Activated gamma-delta T cell treated with Interleukin-2 at 50 U/mL for 16 hours (primary cell): ENCODE results near the gene MYH7.
A peak's percentile ranks its signal among the peaks of the same experiment; 100 is the strongest.
"Not testable (repeated sequence)": the region's sequence is repeated elsewhere in the genome, so short reads cannot be mapped to it uniquely, and the experiment has no call there.

ENCODE experiments used
- DNase-seq: peaks from one replicate; pipeline ENCODE4 v3.0.0-alpha.2; 2020

MYH7 gene

DNA sequence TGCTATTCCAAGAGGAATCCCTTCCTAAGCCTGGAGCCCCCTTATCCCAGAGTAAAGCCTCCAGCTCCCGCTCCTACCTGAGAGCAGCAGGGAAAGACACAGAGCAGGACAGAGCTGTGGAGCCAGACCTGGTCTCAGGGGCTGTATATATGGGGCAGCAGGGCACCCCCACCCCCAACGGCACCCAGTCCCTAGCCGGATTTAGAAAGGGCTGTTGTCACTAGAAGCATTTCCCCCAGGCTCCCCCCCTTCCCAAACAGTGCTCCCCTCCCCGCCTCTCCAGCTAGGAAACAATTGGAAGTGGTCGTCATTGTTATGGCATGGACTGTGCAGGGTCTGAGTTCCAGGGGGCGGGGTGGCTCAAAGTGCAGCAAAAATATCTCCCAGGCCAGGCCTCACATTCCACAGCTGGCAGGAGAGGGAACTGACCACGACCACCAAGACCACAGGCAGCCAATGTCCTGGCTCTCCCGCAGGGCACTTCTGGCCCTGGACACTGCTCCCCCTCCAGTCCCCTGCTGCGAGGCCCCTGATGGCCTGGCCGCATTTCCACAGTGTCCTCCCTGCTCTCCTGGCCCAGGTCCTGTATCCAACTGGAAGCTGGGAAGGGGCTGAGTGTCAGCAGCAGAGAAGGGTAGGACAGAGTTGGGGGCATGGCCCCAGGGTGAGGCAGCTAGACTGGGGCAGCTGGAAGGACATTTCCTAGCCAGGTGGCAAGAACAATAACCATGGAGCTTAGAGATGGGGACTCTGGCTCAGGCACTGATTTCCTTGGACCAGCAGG is at the start of gene MYH7:
MYH7 (minus strand) TSS at position 118 of the 784 bp plus-strand sequence. CDS start 1,928 bp downstream, outside the sequence.
- DNase-seq, result no peak

- no peak for DNase-seq
Measured at GRCh38 chr14:23483236-23483854, 47.9 kb upstream of the MYH7 start.

GRCh38 chr14:23482823-23483148 is 47.3 kb upstream of the MYH7 start:
- DNase-seq, result no peak

DNA sequence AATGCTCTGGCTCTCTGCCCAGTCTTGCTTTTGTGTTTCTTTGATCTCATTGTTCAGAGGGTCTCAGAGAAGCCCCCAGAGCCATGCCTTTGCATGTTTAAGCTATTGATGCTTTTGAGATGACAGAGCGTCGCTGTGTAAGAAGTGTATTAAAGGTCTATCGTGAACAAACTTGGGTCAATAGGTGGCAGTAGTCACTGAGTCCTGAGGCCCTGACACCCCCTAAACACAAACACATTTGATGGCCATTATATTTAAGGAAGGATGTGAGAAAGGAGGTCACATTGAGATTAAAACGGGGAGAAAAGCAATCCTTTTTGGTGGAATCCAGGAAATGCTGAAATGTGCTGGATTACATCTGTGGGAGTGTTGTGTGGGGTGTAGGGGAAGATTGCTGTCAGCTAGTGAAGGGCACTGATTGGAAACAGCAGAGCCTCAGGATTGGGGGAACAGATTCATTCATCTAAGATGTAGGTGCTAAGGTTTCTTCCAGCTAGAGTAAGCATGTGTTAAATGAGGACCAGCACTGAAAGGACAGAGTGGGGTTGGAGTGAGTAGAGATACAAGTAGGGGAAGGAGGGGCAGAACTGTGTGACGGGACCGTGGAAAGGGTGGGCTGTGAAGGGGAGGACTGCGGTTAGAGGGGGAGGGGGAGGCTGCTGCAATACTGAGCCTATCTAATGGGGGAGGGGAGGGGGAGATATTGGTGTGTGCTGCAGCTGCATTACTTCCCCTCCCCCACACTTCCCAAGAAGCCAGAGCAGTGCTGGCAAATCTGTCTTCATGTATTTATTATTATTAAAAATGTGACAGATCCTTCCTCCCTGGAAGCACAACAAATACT is 46.7 kb upstream of the MYH7 start:
- DNase-seq, result no peak

DNA sequence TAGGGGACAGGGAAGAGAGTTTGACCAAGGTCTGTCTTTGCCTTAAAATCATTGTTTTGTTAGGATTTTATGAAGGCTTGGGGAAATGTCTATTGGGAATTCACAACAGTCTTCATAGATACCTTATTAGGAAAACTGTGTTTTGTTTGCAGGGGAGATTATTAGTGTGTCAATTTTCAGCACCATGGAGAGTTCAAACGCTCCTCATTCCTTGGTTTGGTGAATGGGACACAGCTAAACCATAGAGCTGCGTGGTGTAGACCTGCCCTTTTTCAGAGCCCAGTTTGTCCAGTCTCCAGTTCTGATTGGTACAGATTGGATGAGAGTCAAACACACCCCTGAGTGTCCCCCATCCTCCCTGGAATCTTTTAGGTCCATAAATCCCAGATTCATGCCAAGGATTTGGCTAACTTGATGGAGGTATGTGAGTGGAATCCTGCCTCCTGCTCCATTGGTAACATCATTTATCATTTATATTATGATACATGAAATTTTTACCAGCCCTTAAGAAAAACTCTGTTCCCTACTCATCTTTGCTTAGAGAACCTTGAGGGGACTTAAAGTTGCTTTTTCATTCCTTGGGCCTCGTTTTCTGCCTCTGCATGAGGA is 46.0 kb upstream of the MYH7 start:
- DNase-seq, result no peak

DNA sequence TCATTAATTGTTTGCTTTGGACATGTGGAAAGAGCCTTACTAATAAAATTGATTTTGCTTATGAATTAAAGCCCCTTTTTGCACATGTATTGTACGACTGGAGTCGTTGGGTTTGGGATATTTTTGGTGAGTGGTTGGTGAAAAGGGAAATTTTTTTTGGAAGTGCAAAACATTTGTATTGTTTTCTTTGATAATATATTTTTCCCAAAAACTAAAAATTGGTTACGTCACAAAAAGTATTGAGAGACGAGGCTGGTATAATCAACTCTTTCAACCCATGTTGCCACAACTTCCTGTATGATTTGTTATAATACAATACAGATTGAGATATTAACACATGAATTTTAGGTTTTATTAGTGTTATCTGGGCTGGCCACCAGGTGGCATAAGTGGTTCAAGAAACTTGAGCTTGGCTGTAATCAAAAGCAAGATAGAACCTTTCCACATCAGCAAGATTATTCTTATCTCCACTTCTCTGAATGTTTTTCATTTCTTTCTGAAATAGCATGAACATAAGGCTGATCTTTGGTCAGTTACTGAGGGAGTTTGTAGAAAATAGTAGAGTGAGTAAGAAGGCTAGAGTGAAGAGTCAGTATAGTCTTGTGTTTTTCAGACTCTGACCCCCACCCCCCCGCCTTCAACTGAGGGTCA is 42.8 kb upstream of the MYH7 start:
- DNase-seq, result peak; percentile 63

GRCh38 chr14:23470947-23471346 is 35.5 kb upstream of the MYH7 start:
- no peak for DNase-seq

DNA sequence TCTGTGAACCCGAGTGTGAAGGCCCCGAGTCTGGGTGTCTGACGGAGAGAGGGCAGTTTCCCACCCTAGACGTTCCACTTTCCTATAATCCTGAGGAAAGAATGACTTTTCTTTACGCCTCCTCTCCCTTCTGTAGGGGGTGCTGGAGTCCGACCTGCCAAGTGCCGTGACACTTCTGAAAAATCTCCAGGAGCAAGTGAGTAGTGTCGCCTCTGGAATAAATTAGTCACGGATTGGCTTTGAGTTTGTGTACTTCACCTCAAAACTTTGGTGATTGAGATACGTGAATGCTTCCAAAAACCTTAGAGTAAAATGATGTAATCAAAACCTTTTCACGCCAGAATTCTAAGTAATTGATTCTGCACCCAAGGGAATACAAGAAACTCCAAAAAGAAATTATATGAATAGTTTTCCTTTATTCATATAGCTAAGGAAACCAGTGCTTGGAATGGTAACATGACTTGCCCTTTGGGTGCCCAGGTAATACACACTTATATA is 34.5 kb upstream of the MYH7 start:
- DNase-seq, result no peak

- DNase-seq, result peak; percentile 91
Measured at GRCh38 chr14:23469127-23469905, 33.9 kb upstream of the MYH7 start, which contains the start of gene NGDN. TSS of gene NGDN (plus strand) at chr14:23469703. CDS start at chr14:23469716, 13 bp downstream.

- DNase-seq, result no peak
Measured at GRCh38 chr14:23468704-23469126, 33.3 kb upstream of the MYH7 start.

DNA sequence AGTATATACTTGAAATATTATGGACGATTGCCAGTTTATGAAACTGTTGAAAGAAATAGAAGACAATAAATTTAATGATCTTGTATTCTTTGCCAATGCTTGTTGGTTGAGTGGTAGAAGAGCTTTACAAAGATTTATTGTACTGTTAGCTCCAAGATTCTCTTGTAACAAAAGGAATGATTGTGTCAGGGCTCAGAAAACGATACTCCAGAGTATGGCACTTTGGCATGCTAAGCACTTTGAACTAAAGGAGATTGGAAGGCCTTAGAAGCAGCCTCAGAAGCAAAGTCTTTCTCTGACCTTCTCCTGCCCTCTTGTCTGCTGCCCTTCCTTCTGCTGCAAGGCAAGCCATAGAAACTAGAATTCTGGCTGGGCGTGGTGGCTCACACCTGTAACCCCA is 29.8 kb upstream of the MYH7 start:
- no peak for DNase-seq

- no peak for DNase-seq
Measured at GRCh38 chr14:23464700-23465099, 29.2 kb upstream of the MYH7 start.

GRCh38 chr14:23460960-23461359 is 25.5 kb upstream of the MYH7 start:
- no peak for DNase-seq

DNA sequence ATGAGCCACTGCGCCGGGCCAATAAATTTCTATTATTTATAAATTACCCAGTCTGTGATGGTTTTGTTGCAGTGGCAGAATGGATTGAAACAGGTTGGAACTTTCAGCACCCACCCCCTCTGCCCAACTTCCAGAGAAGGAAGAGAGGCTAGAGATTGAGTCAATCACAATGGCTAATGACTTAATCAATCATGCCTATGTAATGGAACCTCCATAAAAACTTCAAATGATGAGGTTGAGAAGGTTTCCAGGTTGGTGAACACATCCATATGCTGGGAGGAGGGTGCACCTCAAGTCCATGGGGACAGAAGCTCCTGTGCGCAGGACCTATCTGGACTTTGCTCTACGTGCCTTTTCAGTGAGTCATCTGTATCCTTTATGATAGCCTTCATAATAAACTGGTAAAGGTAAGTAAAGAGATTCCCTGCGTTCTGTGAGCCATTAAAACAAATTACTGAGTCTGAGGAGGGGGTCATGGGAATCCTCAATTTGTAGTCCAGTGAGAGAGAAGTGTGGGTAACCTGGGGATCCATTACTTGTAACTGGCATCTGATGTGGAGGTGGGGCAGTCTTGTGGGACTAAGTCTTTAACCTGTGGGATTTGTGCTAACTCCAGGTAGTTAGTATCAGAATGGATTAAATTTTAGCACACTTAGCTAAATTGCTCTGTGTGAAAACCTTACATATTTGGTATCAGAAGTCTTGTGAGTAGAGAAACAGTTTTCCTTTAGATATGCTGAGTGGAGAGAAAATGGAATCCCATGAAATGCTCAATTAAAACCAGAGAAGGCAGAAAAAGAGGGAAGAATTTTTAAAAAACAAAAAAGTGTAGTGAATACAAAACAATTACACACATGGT is 22.4 kb upstream of the MYH7 start:
- DNase-seq, result no peak

DNA sequence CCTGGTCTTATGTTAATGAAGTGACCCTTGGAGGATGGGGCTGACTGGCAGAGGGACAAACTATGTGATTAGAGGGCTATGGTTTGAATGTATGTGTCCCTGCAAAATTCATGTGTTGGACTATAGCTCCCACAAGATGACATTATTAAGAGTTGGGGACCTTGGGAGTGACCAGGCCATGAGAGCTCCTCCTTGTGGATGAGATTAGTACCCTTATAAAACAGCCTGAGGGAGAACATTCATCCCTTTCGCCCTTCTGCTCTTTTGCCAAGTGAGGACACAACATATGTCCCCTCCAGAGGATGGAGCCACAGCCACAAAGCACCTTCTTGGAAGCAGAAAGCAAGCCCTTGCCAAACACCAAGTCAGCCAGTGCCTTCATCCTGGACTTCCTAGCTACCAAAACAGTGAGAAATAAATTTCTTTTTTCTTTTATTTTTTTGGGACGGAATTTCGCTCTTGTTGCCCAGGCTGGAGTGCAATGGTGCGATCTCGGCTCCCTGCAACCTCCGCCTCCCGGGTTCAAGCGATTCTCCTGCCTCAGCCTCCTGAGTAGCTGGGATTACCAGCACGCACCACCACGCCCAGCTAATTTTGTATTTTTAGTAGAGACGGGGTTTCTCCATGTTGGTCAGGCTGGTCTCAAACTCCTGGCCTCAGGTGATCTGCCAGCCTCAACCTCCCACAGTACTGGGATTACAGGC is 21.6 kb upstream of the MYH7 start:
- DNase-seq, result not testable (repeated sequence)

DNA sequence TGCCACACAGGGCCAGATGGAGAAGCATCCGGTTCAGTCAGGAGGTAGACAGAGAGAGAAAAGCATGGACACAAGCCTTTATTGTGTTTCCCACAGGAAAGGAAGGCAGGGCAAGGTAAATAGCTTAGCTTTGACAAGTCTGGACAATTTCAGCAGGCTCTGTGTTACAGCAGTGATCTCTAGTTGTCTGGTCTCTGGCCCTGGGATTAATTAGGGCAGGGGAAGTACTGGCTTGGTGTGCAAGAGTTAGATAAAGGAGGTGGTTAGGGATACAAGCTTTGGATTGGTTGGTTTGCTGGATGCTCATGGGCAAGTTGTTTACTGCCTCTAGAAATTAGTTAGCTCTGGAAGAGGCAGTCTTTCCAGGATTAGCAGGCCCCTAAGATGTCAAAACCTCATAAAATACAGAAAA is 19.0 kb upstream of the MYH7 start:
- no peak for DNase-seq

DNA sequence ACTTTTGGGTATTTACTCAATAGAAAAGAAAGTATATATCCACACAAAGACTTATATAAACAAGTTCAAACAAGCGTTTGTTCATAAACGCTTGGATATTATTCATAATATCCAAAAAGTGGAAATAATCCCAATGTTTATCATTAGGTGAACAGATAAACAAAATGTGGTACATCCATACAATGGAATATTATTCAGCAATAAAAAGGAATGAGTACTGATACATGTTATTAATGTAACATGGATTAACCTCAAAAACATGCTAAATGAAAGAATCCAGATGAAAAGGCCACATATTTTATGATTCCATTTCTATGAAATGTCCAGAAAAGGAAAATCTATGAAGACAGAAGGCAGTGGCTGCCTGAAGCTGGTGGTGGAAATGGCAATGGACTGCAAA is 16.8 kb upstream of the MYH7 start:
- no peak for DNase-seq

- DNase-seq, result no peak
Measured at GRCh38 chr14:23450379-23450778, 14.9 kb upstream of the MYH7 start.

DNA sequence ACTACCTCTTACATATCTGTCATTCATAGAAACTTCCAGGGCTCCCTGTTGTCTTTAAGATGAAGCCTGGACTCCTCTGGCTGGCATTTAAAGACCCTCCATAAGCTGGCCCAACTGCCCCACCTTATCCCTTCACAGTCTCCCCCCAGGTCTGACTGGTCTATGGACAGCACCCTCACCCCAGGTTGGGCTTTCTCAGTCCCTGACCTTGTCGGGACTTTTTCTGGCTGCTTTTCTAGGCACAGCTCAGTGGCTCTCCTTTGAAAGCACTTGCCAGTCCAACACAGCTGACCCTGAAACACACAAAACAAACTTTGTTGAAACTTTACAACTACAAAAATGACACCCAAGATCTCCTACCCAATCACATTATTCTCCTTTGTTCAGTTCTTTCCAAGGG is 13.9 kb upstream of the MYH7 start:
- DNase-seq, result no peak
